NCI-H446 treated with DMSO at 0.1 percent for 48 hours (cell line): ENCODE measurements around the gene TMEM150C.
"Not testable (repeated sequence)": the region's sequence is repeated elsewhere in the genome, so short reads cannot be mapped to it uniquely, and the experiment has no call there.

ENCODE experiments used
- DNase-seq: peaks from one replicate; lab custom pipeline; 2025; lab: John Stamatoyannopoulos, UW

Gene TMEM150C

DNA sequence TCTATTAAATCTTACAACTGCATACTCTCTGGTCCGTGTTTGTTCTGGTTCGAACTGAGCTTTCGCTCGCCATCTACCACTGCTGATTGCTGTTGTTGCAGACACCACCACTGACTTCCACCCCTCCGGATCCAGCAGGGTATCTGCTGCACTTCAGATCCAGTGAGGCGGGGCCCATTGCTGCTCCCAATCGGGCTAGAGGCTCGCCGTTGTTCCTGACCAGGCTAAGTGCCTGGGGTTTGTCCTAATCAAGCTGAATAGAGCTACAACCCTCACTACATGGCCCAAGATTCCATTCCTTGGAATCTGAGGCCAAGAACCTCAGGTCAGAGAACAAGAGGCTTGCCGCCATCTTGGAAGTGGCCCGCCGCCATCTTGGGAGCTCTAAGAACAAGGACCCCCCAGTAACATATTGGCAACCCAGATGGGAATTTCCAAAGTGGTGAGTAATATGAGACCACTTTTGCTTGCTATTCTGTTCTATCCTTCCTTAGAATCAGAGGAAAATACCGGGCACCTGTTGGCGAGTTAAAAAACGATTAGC is 88.1 kb downstream of the TMEM150C start:
- DNase-seq: no peak

DNA sequence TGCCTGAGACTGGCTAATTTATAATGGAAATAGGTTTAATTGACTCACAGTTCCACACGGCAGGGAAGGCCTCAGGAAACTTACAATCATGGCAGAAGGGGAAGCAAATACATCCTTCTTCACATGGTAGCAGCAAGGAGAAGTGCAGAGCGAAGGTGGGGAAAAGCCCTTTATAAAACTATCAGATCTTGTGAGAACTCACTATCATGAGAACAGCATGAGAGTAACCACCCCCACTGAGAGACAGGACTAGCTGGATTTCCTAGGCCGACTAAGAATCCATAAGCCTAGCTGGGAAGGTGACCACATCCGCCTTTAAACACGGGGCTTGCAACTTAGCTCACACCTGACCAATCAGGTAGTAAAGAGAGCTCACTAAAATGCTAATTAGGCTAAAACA is 88.7 kb downstream of the TMEM150C start:
- DNase-seq: not testable (repeated sequence)

DNA sequence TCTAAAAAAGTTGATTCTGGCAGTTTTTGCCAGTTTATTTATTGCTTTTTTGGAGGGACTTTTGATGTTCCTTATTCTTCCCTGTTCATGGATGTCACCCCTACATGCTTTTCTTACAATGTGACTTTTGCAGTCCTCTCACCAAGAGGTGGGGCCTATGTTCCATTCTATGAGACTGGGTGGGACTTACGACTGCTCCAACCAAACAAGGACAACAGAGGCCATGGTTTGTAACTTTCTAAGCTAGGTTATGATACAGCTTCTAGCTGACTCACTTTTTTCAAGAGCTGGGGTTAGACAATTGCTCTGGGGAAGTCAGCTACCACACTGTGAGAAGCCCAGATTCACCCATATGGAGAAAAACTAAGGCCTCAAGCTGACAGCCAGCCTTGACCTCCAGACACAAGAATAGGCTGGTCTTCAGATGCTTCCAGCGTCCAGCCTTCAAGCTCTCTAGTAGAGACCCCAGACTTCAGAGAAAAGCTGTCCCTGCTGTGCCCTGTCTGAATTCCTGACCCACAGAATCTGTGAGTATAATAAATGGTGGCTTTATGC is 91.9 kb downstream of the TMEM150C start:
- DNase-seq: no peak

DNA sequence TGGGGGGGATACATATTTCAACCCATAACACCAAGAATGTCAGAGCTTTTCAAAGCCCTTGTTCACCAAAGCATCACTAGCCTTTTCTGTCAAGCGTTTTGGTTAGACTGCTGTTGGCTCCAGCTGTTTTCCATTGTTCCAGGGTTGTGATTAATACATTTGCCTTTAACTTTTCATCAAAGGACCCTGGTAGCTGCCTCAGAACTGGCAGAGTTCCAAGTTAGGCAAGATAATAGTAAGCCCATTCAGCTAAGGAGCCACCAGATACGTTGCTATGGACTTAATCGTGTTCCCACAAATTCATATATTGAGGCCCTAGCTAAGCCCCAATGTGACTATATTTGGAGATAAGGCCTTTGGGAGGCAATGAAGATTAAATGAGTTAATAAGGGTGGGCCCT is 94.3 kb downstream of the TMEM150C start:
- no peak for DNase-seq

DNA sequence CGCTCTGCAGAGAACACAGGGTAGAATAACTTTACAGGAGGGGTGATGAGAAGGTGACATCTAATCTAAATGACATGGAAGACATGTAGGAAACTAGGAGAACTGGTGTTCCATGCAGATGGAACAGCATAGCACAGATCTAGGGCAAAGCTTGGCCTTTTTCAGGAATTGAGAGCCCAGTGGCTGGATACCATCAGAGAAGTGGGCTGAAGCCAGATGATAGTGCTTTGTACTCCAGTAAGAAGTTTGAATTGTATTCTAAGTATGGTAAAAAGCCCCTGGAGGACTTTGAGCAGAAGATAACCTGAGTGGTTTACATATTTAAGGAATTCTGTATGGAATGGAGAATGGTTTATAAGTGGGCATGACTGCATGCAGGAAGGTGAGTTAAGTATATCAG is 98.6 kb downstream of the TMEM150C start:
- no peak for DNase-seq

DNA sequence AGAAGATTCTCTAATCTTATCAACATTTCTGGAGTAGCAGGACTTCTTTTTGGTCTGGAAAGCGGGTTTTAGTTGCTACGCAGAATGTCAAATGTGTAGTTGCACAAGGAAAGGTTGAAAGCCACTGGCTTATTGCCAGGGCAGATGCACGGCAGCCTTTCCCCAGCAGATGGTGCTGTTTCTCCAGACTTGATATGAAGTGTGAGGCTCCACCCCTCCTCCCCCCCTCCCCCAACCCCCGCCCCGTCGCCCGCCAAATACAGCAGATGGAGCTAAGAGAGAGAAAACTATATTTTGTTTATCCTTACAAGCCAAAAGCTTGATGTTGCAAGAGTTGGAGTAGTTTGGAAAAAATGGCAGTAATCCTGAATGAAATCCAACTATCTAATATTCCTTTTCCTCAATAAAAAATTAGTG is 99.4 kb downstream of the TMEM150C start:
- peak; percentile 65 for DNase-seq

DNA sequence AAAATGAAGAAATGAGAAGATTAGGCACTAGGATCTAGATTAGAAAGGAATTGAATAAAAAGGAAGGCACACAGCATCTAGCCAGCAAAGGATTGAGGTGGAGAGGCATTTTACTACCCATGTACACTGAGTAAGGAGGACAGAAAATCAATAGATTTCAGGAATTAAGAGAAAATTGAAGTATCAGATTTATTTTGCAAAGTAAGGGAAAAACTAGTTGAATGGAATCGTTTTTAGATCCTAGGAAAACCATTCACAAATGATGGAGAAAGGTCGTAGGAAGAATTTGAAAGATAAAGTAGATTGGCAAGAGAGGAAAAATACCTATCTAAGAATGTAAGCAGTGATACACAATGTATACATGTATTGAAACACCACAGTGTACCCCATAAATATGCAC is 100.1 kb downstream of the TMEM150C start:
- no peak for DNase-seq

DNA sequence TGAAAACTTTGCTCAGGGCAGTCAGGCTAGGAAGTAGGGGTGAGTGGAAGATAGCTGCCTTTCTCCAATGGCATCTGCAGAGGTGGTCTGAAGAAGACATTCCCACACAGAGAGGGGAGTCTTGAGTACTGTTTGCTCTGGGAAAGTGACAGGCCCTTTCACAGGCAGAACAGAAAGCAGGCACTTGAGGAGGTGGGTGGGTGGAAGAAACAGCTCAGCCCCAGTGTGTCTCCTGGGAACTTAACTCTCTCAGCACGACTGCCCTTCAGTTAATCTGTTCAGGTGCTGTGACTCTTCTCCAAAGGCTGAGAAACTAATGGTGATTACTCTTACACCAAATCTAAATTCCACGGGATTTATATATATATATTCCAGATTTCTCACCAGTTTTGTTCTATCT is 103.1 kb downstream of the TMEM150C start:
- no peak for DNase-seq

DNA sequence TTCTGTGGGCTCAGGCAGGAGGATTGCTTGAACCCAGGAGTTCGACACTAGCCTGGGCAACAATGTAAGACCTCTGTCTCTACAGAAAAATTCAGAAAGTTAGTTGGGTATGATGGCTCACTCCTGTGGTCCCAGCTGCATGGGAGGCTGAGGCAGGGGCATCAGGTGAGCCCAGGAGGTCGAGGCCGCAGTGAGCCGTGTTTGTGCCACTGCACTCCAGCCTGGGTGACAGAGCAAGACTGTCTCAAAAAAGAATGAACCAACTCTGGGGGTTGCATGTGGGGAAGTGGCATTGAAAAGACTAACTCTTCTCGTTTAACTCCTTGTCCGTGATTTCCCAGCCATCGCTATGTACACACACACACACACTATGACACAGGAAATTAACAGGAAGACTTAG is 104.5 kb downstream of the TMEM150C start:
- DNase-seq: no peak

DNA sequence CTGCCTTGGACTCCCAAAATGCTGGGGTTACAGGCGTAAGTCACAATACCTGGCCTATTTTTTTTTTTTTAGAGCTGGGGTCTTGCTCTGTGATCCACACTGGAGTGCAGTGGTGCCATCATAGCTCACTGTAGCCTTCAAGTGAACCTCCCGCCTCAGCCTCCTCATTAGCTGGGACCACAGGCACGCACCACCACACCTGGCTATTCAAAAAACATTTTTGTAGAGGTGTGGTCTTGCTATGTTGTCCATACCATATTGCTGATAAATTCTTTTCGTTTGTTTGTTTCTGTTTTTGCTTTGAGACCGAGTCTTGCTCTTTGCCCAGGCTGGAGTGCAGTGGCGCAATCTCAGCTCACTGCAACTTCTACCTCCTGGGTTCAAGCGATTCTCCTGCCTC is 109.8 kb downstream of the TMEM150C start:
- DNase-seq: no peak

DNA sequence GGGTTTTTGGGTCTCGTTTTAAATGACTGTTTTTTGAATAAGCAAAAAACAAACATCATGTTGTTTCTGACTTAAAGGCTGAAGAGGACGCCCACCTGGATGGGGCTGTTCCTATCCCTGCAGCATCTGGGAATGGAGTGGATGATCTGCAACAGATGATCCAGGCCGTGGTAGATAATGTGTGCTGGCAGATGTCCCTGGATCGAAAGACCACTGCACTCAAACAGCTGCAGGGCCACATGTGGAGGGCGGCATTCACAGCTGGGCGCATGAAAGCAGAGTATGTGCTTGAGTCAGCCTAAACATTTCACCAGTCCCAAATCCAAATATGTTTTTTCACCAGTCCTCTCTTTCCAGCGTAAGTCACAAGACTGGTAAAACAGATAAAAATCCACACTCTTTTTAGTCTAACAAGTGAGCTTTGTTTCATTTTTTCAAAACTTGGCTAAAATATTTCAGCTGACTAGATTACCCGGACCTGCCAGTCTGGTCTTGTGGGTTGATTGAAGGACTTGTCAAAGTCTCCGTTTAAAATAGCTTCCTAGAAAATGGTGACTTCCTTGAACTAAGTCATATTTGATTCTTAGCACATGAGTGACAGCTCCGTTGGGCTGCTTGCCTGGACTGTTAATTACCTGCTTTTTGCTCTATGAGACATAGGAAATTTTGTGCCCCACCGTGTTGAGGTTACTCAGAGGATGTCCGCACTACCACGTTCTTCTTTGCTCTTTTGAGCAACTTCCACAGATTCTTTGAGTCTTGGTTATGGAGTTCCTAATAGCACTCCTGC is 110.6 kb downstream of the TMEM150C start:
- DNase-seq: no peak

DNA sequence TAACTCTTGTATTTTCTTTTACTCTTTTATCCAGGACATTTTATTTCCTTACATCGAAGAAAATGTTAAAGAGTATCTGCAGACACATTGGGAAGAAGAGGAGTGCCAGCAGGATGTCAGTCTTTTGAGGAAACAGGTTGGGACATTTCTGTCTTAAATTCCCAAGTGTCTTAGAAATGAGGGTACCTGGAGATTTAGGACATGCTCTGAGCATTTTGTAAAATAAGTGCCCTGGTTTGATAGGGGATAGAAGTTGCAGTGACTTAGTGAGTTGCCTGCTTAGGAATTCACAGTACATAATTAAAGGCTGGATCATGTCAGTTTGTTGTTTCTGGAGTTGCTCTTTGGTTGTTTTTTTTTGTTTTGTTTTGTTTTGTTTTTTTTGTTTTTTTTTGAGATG is 113.9 kb downstream of the TMEM150C start:
- DNase-seq: no peak

DNA sequence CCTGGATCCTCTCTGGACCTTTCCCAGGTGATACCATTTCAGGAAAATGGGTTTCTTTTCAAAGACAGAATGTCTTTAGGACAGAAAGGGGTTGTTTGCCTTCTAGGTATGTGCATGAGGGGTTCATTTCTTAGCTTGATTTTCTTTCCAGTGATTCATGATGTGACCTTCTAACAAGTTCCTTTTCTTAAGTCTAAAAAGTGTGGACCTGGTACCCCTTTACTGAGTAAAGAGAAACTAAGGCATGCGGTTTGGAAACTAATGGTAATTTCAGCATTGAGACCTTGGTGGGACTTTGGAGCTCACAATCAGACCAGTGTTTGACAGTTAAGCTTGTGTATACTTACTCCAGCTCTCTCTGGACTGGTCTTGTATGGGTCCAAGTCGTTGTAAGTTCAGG is 122.7 kb downstream of the TMEM150C start:
- DNase-seq: no peak

DNA sequence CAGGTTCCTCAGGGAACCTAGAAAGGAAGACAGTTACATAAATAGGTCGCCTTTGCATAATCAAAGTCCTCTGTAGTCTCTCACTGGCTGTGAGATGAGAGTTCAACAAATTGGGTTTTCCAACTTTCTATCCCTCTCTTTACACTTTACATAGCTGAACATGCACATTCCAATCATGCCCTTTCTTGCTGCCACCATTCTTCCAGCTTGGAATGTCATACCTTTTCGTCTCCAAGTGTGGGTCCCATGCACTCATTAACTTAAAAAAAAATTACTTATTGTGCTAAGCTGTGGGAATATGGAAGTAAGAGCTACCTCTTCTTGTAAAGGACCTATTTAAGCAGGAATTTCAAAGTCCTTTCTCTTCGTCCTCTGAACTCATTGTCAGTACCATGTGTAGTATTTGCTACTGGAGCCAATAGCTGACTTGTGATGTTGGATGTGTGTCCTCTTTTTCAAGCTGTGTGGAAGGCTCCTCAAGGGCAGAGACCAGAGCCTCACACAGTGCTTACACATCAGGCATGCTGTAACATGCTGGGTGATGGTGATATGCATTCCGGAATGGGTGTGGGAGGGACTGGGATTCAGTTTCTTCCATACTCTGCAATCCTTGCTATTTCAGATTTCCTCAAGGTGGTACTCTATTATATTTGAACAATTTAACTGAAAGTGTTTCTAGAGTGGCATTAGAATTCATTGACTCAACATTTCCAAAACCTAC is 124.3 kb downstream of the TMEM150C start:
- no peak for DNase-seq

DNA sequence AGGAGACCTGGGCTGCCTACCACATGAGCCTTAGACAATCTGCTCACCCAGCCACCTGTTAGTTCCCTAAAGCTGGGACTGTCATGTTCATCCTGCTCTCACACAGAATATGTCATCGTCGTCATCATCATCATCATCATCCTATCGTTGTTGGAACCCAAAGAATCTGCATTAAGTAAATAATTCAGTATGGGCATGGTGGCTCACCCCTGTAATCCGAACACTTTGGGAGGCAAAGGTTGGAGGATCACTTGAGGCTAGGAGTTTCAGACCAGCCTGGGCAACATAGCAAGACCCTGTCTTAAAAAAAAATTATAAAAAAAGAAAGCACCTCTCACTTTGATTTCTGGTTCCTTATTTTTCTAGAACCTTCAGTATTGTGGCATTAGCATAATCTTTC is 125.0 kb downstream of the TMEM150C start:
- no peak for DNase-seq

DNA sequence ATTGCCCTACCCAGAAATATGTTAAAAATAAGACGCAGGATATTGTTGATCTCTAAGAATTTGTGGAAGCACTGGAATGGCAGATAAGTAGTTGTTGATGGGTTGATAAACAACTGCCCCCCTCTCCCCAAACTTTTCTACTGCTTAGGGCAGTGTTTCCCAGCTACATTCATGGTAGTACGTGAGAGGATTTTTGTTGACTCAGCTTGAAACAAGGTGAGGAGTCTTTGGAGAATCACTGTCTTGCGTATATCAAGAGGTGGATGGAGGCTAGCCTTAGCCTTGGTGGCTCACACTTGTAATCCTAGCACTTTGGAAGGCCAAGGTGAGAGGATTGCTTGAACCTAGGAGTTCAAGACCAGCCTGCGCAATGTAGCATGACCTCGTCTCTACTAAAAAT is 125.7 kb downstream of the TMEM150C start:
- no peak for DNase-seq

DNA sequence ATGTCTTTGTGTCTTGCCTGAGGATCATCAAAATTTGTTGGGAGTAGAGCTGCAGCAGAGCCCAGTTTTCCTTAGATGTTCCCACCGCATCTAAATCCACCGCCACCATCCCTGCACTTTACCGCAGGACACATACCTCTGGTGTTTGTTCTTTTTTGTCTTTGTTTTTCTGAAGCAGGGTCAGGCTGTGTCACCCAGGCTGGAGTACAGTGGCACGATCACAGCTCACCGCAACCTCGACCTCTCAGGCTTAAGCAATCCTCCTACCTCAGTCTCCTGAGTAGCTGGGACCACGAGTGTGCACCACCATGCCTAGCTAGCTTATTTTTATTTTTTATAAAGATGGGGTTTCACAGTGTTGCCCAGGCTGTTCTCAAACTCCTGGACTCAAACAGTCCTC is 126.8 kb downstream of the TMEM150C start:
- DNase-seq: no peak

DNA sequence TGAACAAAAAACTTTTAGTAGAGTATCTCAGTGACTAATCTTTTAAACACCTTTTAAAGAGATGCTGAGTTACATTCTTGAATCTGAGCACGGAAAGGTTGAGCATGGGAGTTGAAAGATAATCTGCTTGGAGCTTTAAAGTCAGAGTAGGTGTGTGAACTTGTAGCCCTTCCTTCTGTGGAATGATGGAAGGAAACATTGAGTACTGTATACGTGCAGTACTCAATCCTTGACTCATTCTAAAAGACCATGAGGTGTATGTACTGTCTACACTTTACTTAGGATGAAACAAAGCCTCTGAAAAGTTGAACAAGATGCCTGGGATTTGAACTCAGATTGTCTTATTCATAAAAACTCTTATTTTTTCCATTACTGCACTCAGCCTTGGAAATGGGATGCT is 128.0 kb downstream of the TMEM150C start:
- no peak for DNase-seq
